Thyroid gland (tissue), 4 donors: ENCODE results near the gene C3orf18.

ENCODE experiments used
- CTCF ChIP-seq, 6 experiments: fragments of 200-600 bp in 3 of 6; fragments of 450-650 bp in 3 of 6; sonication (generic) in 3 of 6; IDR thresholded peaks; one replicate each; pipeline ENCODE4 v1.5.1; 2016 to 2019; ENCODE audit warnings: antibody characterized with exemption in 6 of 6, mild to moderate bottlenecking in 2 of 6, inconsistent platforms in 1 of 6, moderate library complexity in 1 of 6
- POLR2A ChIP-seq, 2 donors: fragments of 450-650 bp; IDR thresholded peaks; one replicate each; pipeline ENCODE4 v1.6.1; 2017; ENCODE audit warnings: antibody characterized with exemption in 2 of 2, mild to moderate bottlenecking in 2 of 2, moderate library complexity in 1 of 2

GRCh38 chr3:50549226-50549625 lies 18.3 kb downstream of the C3orf18 start:
- TF ChIP-seq CTCF (IDR thresholded peaks at IDR 0.05) = no peak
- TF ChIP-seq POLR2A (IDR thresholded peaks at IDR 0.05) = no peak
